ENCODE measurements around the gene MIEF1.

The MIEF1 gene

GRCh38 chr22:39502109-39502788 lies at the start of gene MIEF1:
TSS of gene MIEF1 (plus strand) at chr22:39502290. CDS start at chr22:39511295, 9,005 bp downstream.
- DNase-seq (ENCODE audit: low spot score) = peak; percentile 98

DNA sequence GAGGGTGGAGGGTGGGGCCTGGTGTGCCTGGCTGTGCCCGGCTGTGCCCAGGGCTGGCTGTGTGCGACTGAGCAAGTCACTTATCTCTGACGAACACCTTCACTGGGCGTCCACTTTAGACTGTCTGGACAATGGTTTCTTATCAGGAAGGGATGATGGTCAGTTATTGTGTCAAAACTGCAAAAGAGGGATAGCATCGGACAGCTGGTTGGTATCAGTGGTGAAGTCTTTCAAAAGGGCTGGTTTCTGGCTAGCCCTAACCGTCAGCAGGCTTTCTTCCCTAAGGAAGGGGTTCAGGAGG lies 49.4 kb upstream of the MIEF1 start:
- no peak for DNase-seq (ENCODE audit: low spot score)

GRCh38 chr22:39453765-39454378 lies 48.2 kb upstream of the MIEF1 start:
- DNase-seq (ENCODE audit: low spot score) = no peak

- peak; percentile 34 for DNase-seq (ENCODE audit: low spot score)
Observed at GRCh38 chr22:39454385-39454871, 47.7 kb upstream of the MIEF1 start.

DNA sequence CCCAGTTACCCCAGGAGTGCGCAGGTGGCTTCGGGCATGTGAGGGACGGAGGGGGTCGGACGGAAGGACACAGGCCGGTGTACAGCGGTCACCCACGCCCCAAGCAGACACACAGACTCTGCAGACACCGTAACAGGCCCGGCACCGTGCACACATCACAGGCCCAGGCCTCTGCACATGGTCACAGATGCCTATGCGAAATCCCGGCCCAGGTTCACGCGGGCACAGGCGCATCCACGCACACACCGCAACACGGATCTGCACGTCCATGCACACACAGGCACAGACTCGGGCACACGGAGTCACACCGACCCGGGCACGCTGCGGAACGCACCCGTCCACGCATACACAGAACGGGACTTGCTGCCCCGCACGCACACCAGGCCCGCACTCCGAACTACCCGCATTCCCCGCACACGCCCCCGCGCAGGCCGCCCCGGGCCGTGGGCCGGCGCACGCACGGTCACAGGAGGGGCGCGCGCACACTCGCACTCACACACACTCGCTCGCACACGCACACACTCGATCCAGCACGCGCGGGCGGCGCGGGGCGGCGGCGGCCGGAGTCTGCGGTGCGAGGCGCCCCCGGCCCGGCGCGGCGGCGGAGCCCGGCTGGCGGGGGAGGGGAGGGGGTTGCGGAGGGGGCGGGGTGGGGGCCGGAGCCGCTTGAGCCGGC lies 45.4 kb upstream of the MIEF1 start, which contains the start of gene MGAT3:
Gene MGAT3 (plus strand): TSS at position 491 of the 676 bp plus-strand sequence. CDS start 30,336 bp downstream, outside the sequence.
- no peak for DNase-seq (ENCODE audit: low spot score)

- no peak for DNase-seq (ENCODE audit: low spot score)
Observed at GRCh38 chr22:39457198-39457555, 44.9 kb upstream of the MIEF1 start.

DNA sequence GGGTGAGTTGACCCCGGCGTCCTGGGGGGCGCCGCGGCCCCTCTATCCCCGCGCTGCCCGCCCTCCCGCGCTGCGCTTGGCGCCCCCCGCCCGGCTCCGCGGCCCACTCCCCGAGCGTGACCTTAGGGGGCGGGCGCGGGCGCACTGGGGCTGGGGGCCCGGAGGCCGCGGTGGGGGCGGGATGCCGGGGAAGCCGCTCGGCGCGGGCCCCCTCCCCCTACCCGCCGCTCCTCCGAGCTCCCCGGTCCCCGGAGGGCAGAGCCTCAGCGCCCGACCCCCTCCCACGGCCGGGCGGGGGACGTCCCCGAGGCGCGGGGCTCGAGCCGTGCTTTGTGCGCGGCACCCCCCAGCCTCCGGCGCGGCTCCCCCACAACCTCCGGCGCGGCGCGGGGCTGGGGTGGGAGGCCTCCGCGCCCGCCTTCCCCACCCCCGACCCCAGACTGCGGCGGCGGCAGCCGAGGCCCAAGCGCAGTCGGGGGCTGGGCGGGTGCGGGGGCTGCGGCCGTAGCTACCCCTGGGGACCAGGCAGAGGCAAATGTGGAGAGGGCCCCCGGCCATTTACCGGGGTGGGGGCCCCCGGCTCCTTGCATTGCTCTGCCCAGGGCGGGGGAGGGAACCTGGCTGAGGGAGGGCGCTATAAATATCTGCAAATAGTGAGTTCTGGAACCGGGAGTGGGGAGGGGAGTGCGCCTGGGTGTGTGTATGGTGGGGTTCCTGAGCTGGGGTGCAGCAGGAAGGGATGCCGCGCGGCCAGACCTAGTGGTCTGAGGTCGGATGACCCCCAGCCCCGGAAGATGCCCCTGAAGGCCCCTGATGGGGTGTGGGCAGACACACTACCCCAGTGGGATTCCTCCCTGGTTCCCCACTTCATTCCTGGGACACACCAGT lies 44.3 kb upstream of the MIEF1 start:
- DNase-seq (ENCODE audit: low spot score) = no peak

DNA sequence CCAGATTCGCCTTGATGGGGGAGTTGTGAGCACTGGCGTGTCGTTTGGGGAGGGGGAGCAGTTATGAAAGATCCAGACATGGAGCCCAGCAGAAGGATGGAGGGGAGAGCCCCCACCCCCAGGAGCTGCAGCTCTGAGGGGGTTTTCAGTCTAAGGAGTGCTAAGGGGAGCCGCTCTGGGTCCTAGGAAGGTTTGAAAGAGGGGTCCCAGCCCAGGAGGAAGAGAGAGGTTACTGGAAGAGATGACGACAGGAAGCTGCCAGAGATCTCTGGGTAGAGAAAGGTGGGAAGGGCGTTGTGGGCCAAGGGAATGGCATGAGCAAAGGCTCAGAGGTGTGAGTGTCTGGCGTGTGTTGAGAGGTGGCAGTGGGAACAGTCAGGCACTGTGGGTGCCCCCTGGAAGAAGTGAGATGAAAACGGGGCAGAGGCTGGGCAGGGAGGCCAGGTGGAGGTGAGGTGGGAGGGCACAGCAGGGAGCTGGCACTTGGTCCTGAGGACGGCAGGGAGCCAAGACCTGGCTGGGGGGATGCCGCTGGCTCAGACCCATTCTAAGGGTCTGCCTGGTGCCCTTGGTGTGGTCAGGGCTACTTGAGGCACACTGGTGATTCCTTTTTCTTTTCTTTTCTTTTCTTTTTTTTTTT lies 43.5 kb upstream of the MIEF1 start:
- DNase-seq (ENCODE audit: low spot score) = no peak

DNA sequence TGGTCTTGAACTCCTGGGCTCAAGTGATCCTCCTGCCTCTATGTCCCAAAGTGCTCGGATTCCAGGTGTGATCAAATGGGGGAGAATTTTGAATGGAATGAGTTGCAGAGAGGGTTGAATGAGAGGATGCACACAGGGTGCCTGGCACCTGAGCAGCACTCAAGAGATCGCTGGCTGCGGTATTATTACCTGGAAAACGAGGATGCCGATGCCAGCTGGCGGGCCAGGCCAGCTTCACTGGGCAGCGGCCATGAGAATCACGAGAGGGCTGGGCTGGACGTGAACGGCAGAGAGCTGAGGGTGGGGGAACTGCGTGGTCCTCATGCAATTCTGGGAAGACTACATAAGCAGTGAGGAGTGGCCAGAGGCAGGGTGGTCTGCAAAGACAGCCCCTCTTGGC lies 42.4 kb upstream of the MIEF1 start:
- DNase-seq (ENCODE audit: low spot score) = no peak

GRCh38 chr22:39462443-39463221 lies 39.5 kb upstream of the MIEF1 start:
- DNase-seq (ENCODE audit: low spot score) = no peak

DNA sequence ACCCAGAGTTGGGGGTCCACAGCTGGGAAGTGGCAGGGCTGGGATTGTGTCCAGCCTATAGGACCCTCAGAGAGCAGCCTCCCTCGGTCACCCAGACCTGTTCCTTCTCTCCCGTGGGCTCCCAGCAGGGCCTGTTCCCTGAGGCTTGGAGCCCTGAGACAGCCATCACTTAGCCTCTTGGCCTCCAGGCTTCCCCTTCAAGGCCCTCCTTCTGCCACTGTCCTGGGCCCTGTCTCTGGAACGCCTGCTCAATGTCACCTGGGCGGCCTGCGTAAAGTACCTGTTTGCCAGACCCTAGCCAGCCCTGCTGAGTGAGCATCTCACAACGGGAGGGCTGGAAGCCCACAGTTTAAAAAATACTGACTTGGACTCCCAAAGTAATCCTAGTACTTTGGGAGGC lies 38.8 kb upstream of the MIEF1 start:
- no peak for DNase-seq (ENCODE audit: low spot score)

GRCh38 chr22:39463931-39464390 lies 38.1 kb upstream of the MIEF1 start:
- no peak for DNase-seq (ENCODE audit: low spot score)

GRCh38 chr22:39466228-39467006 lies 35.7 kb upstream of the MIEF1 start:
- no peak for DNase-seq (ENCODE audit: low spot score)

DNA sequence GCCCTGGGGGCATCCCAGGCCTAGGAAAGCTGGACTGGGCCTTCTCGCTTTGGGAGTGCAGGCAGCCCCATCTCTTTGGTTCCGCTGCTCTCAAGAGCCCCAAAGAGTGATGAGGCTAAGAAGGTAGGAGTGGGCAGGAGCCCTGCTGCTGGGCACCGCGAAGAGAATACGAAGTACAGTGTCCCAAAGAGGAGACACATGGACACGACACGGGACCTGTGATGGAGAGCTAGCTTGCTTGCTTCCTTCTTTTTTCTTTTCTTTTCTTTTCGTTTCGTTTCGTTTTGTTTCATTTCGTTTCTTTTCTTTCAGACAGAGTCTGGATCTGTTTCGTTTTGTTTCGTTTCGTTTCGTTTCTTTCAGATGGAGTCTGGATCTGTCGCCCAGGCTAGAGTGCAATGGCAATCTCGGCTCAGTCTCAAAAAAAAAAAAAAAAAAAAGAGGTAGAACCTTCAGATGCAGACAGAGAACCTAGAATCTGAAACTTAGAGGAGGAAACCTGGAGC lies 34.6 kb upstream of the MIEF1 start:
- no peak for DNase-seq (ENCODE audit: low spot score)

- no peak for DNase-seq (ENCODE audit: low spot score)
Observed at GRCh38 chr22:39468487-39469325, 33.4 kb upstream of the MIEF1 start.

DNA sequence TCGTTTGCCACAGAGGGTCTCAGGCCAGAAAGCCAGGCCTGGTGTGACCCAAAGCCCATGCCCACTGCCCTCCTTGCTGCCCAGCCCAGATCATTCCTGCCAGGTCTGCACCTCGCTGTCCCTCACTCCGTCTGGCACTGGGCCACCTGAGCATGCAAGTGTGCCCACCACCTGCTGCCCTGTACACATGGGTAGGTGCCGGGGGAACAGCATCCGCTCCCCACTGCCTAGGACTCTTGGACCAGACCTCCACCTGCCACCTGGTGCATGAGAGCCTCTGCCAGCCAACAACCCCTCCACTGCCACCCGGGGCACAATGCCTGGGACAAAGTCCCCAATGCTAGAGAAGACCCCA lies 32.8 kb upstream of the MIEF1 start:
- no peak for DNase-seq (ENCODE audit: low spot score)

GRCh38 chr22:39469681-39470450 lies 32.2 kb upstream of the MIEF1 start:
- peak; percentile 50 for DNase-seq (ENCODE audit: low spot score)

Measured in SW480 (cell line).